Neural progenitor cell (in vitro differentiated cells): ENCODE results near the gene CD276.

Experiments
- CTCF ChIP-seq: fragments of 200-600 bp; sonication (generic); IDR thresholded peaks from 2 replicates; pipeline ENCODE4 v1.5.1; 2017; ENCODE audit warnings: antibody characterized with exemption, mild to moderate bottlenecking
- EZH2phosphoT487 ChIP-seq: fragments of 200-600 bp; sonication (generic); IDR thresholded peaks from 2 replicates; pipeline ENCODE4 v1.6.1; 2017; ENCODE audit warnings: antibody characterized with exemption

- no peak for TF ChIP-seq CTCF
- no peak for TF ChIP-seq EZH2phosphoT487
Observed at GRCh38 chr15:73648014-73648295, 36.2 kb upstream of the CD276 start.
